ENCODE measurements around the gene TMEM163.

DNA sequence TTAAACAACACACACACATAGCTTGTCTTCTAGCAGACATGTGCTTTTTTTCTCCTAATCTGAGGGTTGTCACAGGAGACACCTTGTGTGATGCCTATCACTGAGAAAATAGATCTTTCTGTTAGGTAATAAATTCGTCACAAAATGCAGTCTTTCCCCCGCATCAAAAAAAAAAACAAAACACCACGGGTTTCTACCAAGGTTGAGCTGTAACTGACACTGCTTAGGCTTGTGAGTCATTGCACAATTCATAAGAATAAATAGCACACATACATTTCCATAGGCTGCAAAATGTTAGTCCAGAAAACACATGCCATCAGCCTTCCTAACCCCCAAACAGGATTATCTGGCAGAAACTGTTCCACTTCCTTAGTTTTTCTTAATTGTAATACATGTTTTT is 6.5 kb downstream of the TMEM163 start:
- TF ChIP-seq POLR2A (IDR thresholded peaks at IDR 0.05; ENCODE audit: low read length), result no peak
- no peak for TF ChIP-seq GATA1 (IDR thresholded peaks at IDR 0.05; ENCODE audit: low read depth, low read length)
